WTC11 (cell line): ENCODE data around the gene MFSD12.

ENCODE experiments used
- ELF4 ChIP-seq: sonication (generic); formaldehyde crosslinking; IDR thresholded peaks from 2 replicates; pipeline ENCODE4 v1.8.1; 2022; ENCODE audit warnings: low read depth, mild to moderate bottlenecking, moderate library complexity, missing genetic modification reagents
- NR3C1 ChIP-seq: sonication (generic); formaldehyde crosslinking; conservative IDR thresholded peaks from 2 replicates; pipeline ENCODE4 v1.8.1; 2023; ENCODE audit warnings: low read depth, mild to moderate bottlenecking, missing genetic modification reagents
- SMAD4 ChIP-seq: sonication (generic); formaldehyde crosslinking; IDR thresholded peaks from 2 replicates; pipeline ENCODE4 v1.8.0; 2022; ENCODE audit warnings: mild to moderate bottlenecking, missing genetic modification reagents
- SP1 ChIP-seq: sonication (generic); formaldehyde crosslinking; conservative IDR thresholded peaks from 2 replicates; pipeline ENCODE4 v1.8.1; 2022; ENCODE audit warnings: missing genetic modification reagents
- TEAD4 ChIP-seq: sonication (generic); formaldehyde crosslinking; IDR thresholded peaks from 2 replicates; pipeline ENCODE4 v1.8.0; 2022; ENCODE audit warnings: mild to moderate bottlenecking, missing genetic modification reagents
- ZBTB21 ChIP-seq: sonication (generic); formaldehyde crosslinking; IDR thresholded peaks from 2 replicates; pipeline ENCODE4 v1.8.1; 2023; ENCODE audit warnings: mild to moderate bottlenecking, missing genetic modification reagents, borderline replicate concordance
- ZNF232 ChIP-seq: sonication (generic); formaldehyde crosslinking; IDR thresholded peaks from 2 replicates; pipeline ENCODE4 v1.8.0; 2022; ENCODE audit warnings: mild to moderate bottlenecking, missing genetic modification reagents
- TF ChIP-seq, protein P1 (sequence below): fragments of 200-600 bp; IDR thresholded peaks from 2 replicates; pipeline ENCODE4 v1.8.0; 2022; ENCODE audit warnings: antibody characterized with exemption
- TF ChIP-seq, protein P2 (sequence below): sonication (generic); formaldehyde crosslinking; IDR thresholded peaks from 2 replicates; pipeline ENCODE4 v1.8.1; 2023; ENCODE audit warnings: mild to moderate bottlenecking, missing genetic modification reagents, moderate library complexity
- TF ChIP-seq, protein P3 (sequence below): sonication (generic); formaldehyde crosslinking; IDR thresholded peaks from 2 replicates; pipeline ENCODE4 v1.8.0; 2022; ENCODE audit warnings: mild to moderate bottlenecking, missing genetic modification reagents
- TF ChIP-seq, protein P4 (sequence below): sonication (generic); formaldehyde crosslinking; IDR thresholded peaks from 2 replicates; pipeline ENCODE4 v1.8.1; 2022; ENCODE audit warnings: low read depth, missing genetic modification reagents, borderline replicate concordance
- TF ChIP-seq, protein P5 (sequence below): sonication (generic); formaldehyde crosslinking; IDR thresholded peaks from 2 replicates; pipeline ENCODE4 v1.8.0; 2023; ENCODE audit warnings: mild to moderate bottlenecking, missing genetic modification reagents

DNA sequence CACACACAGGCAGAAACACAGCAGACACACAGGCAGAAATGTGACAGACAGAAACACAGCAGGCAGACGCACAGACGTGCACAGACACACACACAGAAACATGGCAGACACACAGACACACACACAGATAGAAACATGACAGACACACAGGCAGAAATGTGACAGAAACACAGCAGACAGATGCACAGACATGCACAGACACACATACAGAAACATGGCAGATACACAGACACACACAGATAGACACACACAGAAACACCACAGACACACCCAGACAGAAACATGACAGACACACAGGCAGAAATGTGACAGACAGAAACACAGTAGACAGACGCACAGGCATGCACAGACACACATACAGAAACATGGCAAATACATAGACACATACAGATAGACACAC lies 48.0 kb upstream of the MFSD12 start:
- TF ChIP-seq, protein P1, sequence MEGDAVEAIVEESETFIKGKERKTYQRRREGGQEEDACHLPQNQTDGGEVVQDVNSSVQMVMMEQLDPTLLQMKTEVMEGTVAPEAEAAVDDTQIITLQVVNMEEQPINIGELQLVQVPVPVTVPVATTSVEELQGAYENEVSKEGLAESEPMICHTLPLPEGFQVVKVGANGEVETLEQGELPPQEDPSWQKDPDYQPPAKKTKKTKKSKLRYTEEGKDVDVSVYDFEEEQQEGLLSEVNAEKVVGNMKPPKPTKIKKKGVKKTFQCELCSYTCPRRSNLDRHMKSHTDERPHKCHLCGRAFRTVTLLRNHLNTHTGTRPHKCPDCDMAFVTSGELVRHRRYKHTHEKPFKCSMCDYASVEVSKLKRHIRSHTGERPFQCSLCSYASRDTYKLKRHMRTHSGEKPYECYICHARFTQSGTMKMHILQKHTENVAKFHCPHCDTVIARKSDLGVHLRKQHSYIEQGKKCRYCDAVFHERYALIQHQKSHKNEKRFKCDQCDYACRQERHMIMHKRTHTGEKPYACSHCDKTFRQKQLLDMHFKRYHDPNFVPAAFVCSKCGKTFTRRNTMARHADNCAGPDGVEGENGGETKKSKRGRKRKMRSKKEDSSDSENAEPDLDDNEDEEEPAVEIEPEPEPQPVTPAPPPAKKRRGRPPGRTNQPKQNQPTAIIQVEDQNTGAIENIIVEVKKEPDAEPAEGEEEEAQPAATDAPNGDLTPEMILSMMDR = no peak
- TF ChIP-seq, protein P2, sequence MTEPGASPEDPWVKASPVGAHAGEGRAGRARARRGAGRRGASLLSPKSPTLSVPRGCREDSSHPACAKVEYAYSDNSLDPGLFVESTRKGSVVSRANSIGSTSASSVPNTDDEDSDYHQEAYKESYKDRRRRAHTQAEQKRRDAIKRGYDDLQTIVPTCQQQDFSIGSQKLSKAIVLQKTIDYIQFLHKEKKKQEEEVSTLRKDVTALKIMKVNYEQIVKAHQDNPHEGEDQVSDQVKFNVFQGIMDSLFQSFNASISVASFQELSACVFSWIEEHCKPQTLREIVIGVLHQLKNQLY (CRISPR knock-in tag) = no peak
- TF ChIP-seq ELF4 (no peak), ZBTB21 (CRISPR knock-in tag) (no peak), SP1 (CRISPR knock-in tag) (no peak), NR3C1 (CRISPR knock-in tag) (no peak), ZNF232 (no peak), TEAD4 (CRISPR knock-in tag) (no peak), SMAD4 (no peak)
- TF ChIP-seq, protein P3, sequence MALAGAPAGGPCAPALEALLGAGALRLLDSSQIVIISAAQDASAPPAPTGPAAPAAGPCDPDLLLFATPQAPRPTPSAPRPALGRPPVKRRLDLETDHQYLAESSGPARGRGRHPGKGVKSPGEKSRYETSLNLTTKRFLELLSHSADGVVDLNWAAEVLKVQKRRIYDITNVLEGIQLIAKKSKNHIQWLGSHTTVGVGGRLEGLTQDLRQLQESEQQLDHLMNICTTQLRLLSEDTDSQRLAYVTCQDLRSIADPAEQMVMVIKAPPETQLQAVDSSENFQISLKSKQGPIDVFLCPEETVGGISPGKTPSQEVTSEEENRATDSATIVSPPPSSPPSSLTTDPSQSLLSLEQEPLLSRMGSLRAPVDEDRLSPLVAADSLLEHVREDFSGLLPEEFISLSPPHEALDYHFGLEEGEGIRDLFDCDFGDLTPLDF = no peak
- TF ChIP-seq, protein P4, sequence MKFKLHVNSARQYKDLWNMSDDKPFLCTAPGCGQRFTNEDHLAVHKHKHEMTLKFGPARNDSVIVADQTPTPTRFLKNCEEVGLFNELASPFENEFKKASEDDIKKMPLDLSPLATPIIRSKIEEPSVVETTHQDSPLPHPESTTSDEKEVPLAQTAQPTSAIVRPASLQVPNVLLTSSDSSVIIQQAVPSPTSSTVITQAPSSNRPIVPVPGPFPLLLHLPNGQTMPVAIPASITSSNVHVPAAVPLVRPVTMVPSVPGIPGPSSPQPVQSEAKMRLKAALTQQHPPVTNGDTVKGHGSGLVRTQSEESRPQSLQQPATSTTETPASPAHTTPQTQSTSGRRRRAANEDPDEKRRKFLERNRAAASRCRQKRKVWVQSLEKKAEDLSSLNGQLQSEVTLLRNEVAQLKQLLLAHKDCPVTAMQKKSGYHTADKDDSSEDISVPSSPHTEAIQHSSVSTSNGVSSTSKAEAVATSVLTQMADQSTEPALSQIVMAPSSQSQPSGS (CRISPR knock-in tag) = no peak
- TF ChIP-seq, protein P5, sequence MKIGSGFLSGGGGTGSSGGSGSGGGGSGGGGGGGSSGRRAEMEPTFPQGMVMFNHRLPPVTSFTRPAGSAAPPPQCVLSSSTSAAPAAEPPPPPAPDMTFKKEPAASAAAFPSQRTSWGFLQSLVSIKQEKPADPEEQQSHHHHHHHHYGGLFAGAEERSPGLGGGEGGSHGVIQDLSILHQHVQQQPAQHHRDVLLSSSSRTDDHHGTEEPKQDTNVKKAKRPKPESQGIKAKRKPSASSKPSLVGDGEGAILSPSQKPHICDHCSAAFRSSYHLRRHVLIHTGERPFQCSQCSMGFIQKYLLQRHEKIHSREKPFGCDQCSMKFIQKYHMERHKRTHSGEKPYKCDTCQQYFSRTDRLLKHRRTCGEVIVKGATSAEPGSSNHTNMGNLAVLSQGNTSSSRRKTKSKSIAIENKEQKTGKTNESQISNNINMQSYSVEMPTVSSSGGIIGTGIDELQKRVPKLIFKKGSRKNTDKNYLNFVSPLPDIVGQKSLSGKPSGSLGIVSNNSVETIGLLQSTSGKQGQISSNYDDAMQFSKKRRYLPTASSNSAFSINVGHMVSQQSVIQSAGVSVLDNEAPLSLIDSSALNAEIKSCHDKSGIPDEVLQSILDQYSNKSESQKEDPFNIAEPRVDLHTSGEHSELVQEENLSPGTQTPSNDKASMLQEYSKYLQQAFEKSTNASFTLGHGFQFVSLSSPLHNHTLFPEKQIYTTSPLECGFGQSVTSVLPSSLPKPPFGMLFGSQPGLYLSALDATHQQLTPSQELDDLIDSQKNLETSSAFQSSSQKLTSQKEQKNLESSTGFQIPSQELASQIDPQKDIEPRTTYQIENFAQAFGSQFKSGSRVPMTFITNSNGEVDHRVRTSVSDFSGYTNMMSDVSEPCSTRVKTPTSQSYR (CRISPR knock-in tag) = no peak
